HCT116 (cell line): ENCODE measurements around the gene PLCD1.

Source experiments
- ATF3 ChIP-seq: IDR thresholded peaks from 2 replicates; pipeline ENCODE4 v1.6.1; 2012
- CTCF ChIP-seq, 3 experiments: fragments of 200-600 bp in 1 of 3; sonication (generic) in 1 of 3; IDR thresholded peaks in 2 of 3; conservative IDR thresholded peaks in 1 of 3; 2 replicates each; pipeline ENCODE4 v1.5.1; 2012 to 2017; ENCODE audit warnings: low read depth in 2 of 3, low read length in 2 of 3, antibody characterized with exemption in 1 of 3, borderline replicate concordance in 1 of 3, control low read depth in 1 of 3, mild to moderate bottlenecking in 1 of 3, mixed read lengths in 1 of 3, mixed run types in 1 of 3, moderate library complexity in 1 of 3; ENCODE audit not compliant: insufficient read depth in 1 of 3
- ELF1 ChIP-seq: IDR thresholded peaks from 2 replicates; pipeline ENCODE4 v1.6.1; 2012; ENCODE audit warnings: low read depth, borderline replicate concordance
- JUND ChIP-seq: IDR thresholded peaks from 2 replicates; pipeline ENCODE4 v1.6.1; 2012
- SIN3A ChIP-seq: IDR thresholded peaks from 2 replicates; pipeline ENCODE4 v1.6.1; 2012; ENCODE audit warnings: low read depth

- no peak for TF ChIP-seq CTCF (IDR thresholded peaks at IDR 0.05 in 2 of 3, conservative IDR thresholded peaks at IDR 0.05 in 1 of 3; ENCODE audit: borderline replicate concordance in 1 of 3, insufficient read depth in 1 of 3, low read depth in 2 of 3, low read length in 2 of 3)
- no peak for TF ChIP-seq ATF3
- TF ChIP-seq ELF1: no peak
- TF ChIP-seq JUND: no peak
- no peak for TF ChIP-seq SIN3A
These were observed 6.8 kb upstream of the PLCD1 start for GRCh38 chr3:38036286-38036685.
